HG03280 (cell line): ENCODE data around the gene COQ8A.
A peak's percentile ranks its signal among the peaks of the same experiment; 100 is the strongest.
"Not testable (repeated sequence)": the region's sequence is repeated elsewhere in the genome, so short reads cannot be mapped to it uniquely, and the experiment has no call there.

Experiments used
- ATAC-seq: cut with Tn5 transposase; IDR thresholded peaks from one replicate; pipeline ENCODE4 v1.9.1; 2021; ENCODE audit warnings: mild to moderate bottlenecking, moderate library complexity; ENCODE audit not compliant: unreplicated experiment

Gene COQ8A

DNA sequence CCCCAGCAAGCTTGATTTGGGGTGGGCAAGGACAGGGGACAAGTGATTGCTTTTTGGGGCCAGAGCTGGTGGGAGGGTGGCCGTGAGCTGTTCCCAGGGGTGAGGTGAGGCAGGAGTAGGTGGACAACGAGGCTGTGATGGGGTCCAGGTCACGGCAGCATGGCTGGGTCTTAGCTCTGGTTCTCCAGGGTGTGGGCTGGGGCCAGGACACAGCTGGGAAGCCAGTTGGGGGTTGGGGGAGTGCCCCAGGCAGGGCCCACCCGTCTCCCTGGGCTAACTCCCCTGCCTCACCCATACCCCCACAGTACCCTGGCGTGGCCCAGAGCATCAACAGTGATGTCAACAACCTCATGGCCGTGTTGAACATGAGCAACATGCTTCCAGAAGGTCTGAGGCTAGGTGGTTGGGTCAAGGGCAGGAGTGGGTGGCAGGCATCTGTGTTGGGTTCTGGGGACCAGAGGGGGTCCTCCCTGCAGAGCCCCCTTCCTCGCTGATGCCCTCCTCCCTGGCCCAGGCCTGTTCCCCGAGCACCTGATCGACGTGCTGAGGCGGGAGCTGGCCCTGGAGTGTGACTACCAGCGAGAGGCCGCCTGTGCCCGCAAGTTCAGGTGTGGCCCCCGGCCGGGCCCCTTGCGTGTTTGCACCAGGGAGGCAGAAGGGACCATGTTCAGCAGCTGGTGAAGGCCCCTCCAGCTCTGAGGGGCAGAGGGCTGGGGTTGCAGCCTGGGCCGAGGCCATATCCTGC, 43.3 kb downstream of the COQ8A start:
- ATAC-seq = no peak

- ATAC-seq = no peak
Observed at GRCh38 chr1:226983992-226984364, 43.9 kb downstream of the COQ8A start.

- ATAC-seq = no peak
Observed at GRCh38 chr1:226984521-226985238, 44.6 kb downstream of the COQ8A start.

GRCh38 chr1:226985239-226985838, 45.2 kb downstream of the COQ8A start:
- ATAC-seq = no peak

- ATAC-seq = no peak
Observed at GRCh38 chr1:226985839-226986463, 45.9 kb downstream of the COQ8A start.

DNA sequence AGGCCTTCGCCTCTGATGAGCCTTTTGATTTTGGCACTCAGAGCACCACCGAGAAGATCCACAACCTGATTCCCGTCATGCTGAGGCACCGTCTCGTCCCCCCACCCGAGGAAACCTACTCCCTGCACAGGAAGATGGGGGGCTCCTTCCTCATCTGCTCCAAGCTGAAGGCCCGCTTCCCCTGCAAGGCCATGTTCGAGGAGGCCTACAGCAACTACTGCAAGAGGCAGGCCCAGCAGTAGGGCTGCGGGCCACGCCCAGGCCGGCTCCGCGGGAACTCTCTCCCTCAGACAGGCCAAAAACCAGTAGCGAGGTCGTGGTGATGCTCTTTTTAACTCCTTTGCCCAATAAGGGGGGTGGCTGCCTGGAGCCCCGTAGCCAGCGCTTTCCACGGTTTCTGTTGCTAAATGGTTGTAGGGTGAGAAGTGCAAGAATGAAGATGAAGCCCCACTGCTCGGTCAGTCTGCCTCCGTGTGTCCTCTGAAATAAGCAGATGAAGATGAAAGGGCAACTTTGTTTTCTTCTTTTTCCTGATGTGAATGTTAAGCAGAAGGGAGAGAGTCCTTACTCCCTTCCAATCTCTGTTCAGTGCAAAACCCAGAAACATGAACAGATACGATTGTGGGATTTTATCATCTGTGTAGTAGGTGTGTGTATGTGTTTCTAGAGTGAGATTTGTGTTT, 46.5 kb downstream of the COQ8A start:
- no peak for ATAC-seq

GRCh38 chr1:226987179-226987536, 47.1 kb downstream of the COQ8A start:
- ATAC-seq = no peak

DNA sequence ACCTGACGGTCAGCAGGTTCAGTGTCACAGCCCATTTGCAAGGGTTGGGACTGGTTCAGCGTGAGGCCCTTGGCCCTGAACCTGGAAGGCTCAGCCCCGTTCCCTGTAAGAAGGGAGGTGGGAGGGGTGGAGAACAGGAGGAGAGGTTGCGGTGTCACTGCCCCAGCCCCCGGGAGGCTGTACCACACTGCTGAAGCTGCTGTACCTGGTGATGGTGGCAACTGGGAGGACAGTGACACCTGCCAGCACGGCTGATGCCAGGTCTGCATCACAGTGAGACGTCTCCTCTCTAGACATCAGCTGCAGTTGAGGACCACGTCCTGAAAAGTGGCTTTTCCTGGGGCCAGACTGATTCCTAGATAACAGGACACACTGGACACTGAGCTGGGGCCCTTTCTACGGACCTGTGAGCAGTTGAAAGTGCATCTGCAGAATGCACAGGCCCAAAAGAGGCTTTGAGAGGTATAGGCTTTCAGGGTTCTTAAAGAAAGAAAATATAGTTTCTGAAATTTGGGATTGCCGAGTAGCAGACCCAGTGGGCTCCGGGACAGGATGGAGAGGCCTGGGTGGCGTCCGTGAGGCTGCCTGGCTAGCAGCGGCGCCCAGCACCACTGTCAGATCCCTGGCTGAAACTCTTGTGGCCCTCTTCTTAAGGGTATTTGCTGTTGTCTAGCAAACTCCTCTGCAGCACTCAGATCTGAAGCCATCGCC, 47.7 kb downstream of the COQ8A start:
- no peak for ATAC-seq

- ATAC-seq = no peak
Observed at GRCh38 chr1:226988334-226988666, 48.2 kb downstream of the COQ8A start.

GRCh38 chr1:226989085-226989920, 49.2 kb downstream of the COQ8A start:
- no peak for ATAC-seq

DNA sequence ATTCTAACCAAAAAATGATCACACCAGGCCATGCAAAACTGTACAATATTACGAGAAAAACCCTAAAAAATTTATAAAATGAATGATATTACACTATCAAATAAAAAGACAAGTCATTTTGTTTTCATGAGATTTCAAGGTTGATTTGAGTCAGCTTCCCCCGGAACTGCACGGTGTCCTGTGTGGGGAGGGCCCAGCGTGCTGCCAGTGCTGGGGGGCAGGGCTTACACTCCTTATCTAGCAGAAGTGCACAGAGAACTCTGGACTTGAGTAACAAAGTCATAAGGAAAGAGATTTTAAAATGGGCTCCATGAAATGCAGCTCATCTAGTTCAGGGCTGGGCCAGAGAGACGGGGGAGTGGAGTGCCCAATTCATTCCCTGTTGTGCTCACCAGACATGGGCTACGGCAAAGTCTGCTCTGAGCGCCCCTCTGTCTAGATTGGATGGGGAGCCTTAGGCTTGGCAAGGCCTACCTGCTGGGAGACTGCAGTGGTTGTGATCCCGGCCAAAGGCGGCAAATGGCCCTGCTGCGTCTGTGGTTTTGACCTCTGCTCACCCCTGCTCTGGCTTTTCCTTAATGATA, 50.1 kb downstream of the COQ8A start:
- ATAC-seq = peak; percentile 54

DNA sequence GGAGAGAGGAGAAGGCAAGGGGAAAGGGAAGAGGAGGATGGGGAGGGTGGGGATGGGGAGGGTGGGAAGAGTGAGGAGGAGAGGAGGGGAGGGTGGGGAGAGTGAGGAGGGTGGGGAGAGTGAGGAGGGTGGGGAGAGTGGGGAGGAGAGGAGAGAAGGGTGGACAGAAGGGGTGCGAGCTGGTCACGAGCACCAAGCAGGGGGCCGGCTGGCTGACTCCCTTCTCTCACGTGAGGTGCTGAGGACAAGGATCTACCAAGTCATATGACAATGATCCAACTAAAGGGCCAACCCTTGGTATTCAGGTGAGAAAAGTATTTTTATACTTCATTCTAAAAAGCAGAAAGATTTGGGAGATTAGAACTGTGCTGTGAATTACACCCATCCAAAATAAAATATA, 51.8 kb downstream of the COQ8A start:
- no peak for ATAC-seq

- no peak for ATAC-seq
Observed at GRCh38 chr1:226993814-226994585, 53.9 kb downstream of the COQ8A start.

DNA sequence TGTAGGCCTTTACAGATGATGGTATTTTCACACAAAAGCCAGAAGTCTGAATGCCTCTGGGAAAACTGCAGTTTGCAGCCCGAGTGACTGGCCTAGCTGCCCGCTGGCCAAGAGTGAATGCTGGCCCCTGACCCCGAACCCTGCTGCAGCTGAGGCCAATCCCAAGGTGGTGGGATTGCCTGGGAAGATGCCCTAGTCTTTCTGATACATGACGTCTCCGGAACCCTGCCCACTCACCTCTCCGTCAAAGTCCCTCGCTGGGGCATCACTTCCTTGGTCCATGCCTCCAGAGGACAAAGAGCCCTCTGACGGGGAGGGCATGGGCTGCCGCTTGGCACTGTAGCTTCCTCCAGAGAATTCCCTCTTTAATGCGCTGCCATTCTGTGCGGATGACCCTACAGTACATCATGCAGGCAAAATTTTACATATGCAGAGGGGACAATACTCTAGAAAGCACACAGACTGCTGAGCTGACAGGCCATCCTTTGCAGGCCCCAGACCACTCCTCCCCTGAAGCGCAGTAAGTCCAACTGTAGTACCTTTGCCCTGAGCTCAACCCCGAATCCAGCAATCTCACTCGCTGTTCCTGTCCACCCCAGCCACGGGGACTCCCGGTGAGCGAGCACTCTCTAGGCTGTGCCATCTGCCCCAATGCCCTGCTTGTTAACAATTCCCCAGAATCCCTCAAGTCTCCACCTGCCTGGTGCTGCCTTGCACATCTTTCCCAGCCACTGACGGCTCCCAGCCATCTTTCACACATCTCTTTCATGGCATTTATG, 54.7 kb downstream of the COQ8A start:
- peak; percentile 6 for ATAC-seq

GRCh38 chr1:226995365-226996332, 55.6 kb downstream of the COQ8A start:
- peak; percentile 93 for ATAC-seq

GRCh38 chr1:226999579-226999978, 59.5 kb downstream of the COQ8A start:
- not testable (repeated sequence) for ATAC-seq
